OCI-M2 (cell line): Measurements from ENCODE around the gene IP6K3.

Source experiments
- DNase-seq: peaks from one replicate; lab custom pipeline; 2025; ENCODE audit not compliant: unreplicated experiment; lab: John Stamatoyannopoulos, UW

The IP6K3 gene

GRCh38 chr6:33777398-33778388 is 31.0 kb upstream of the IP6K3 start:
- DNase-seq: no peak

GRCh38 chr6:33776764-33777163 is 30.1 kb upstream of the IP6K3 start:
- DNase-seq: no peak

GRCh38 chr6:33776186-33776585 is 29.5 kb upstream of the IP6K3 start:
- no peak for DNase-seq

- DNase-seq: no peak
Observed at GRCh38 chr6:33774774-33775173, 28.1 kb upstream of the IP6K3 start.

GRCh38 chr6:33772902-33773472 is 26.3 kb upstream of the IP6K3 start:
- no peak for DNase-seq

- no peak for DNase-seq
Observed at GRCh38 chr6:33772082-33772830, 25.6 kb upstream of the IP6K3 start.

- DNase-seq: no peak
Observed at GRCh38 chr6:33771146-33772081, 24.7 kb upstream of the IP6K3 start.

GRCh38 chr6:33770833-33771145 is 24.1 kb upstream of the IP6K3 start:
- DNase-seq: no peak

GRCh38 chr6:33770124-33770832 is 23.6 kb upstream of the IP6K3 start:
- DNase-seq: no peak

GRCh38 chr6:33769248-33769821 is 22.6 kb upstream of the IP6K3 start:
- DNase-seq: no peak

GRCh38 chr6:33768644-33769120 is 22.0 kb upstream of the IP6K3 start:
- no peak for DNase-seq

- no peak for DNase-seq
Observed at GRCh38 chr6:33766921-33767907, 20.5 kb upstream of the IP6K3 start.

GRCh38 chr6:33765368-33765767 is 18.7 kb upstream of the IP6K3 start:
- DNase-seq: no peak

- DNase-seq: no peak
Observed at GRCh38 chr6:33764036-33764435, 17.3 kb upstream of the IP6K3 start.

- no peak for DNase-seq
Observed at GRCh38 chr6:33763483-33763882, 16.8 kb upstream of the IP6K3 start.

- DNase-seq: no peak
Observed at GRCh38 chr6:33762713-33763112, 16.0 kb upstream of the IP6K3 start.

GRCh38 chr6:33761922-33762629 is 15.4 kb upstream of the IP6K3 start:
- DNase-seq: no peak

- DNase-seq: no peak
Observed at GRCh38 chr6:33761581-33761921, 14.8 kb upstream of the IP6K3 start.
